OCI-LY3 (cell line): Measurements from ENCODE around the gene AMOT.

Experiments
- H2AFZ ChIP-seq: fragments of 200-600, 300-600 bp; shearing (Covaris generic); 2 replicates; pipeline ENCODE4 v1.6.0; 2014; ENCODE audit warnings: antibody characterized with exemption, low read depth, low read length
- H3K27ac ChIP-seq: fragments of 200-600, 300-600 bp; sonication (generic); 2 replicates; pipeline ENCODE4 v1.5.1; 2014; ENCODE audit warnings: mild to moderate bottlenecking, low read length, moderate library complexity, mixed read lengths
- H3K27me3 ChIP-seq: fragments of 200-600, 300-600 bp; sonication (generic); 2 replicates; pipeline ENCODE4 v1.6.1; 2014; ENCODE audit warnings: low read depth, low read length, mixed read lengths
- H3K36me3 ChIP-seq: fragments of 200-600, 300-600 bp; sonication (generic); replicated peaks from 2 replicates; pipeline ENCODE3; 2014; ENCODE audit warnings: low read depth, low read length, mixed read lengths
- H3K4me1 ChIP-seq: fragments of 300-600, 200-600 bp; sonication (generic); 2 replicates; pipeline ENCODE4 v1.6.1; 2014; ENCODE audit warnings: low read length, mixed read lengths
- H3K4me2 ChIP-seq: fragments of 200-600, 300-600 bp; sonication (generic); 2 replicates; pipeline ENCODE4 v1.6.1; 2014; ENCODE audit warnings: low read length, mixed read lengths
- H3K4me3 ChIP-seq: fragments of 300-600, 200-600 bp; sonication (generic); 2 replicates; pipeline ENCODE4 v1.5.1; 2014; ENCODE audit warnings: antibody characterized with exemption, mild to moderate bottlenecking, low read length, moderate library complexity
- H3K79me2 ChIP-seq: fragments of 300-600, 200-600 bp; shearing (Covaris generic); 2 replicates; pipeline ENCODE4 v1.6.1; 2014; ENCODE audit warnings: mild to moderate bottlenecking, low read length, mixed read lengths
- H3K9ac ChIP-seq: fragments of 300-600, 200-600 bp; shearing (Covaris generic); 2 replicates; pipeline ENCODE4 v1.6.0; 2014; ENCODE audit warnings: mild to moderate bottlenecking, low read length, moderate library complexity
- H3K9me3 ChIP-seq: fragments of 200-600, 300-600 bp; shearing (Covaris generic); 2 replicates; pipeline ENCODE4 v1.6.1; 2014; ENCODE audit warnings: low read length, mixed read lengths; ENCODE audit not compliant: insufficient read depth
- H4K20me1 ChIP-seq: fragments of 200-600, 300-600 bp; sonication (generic); 2 replicates; pipeline ENCODE4 v1.6.1; 2016; ENCODE audit warnings: low read length, mixed read lengths; ENCODE audit not compliant: insufficient read depth
- CTCF ChIP-seq: fragments of 200-600, 300-600 bp; sonication (generic); IDR thresholded peaks from 2 replicates; pipeline ENCODE4 v1.5.1; 2014; ENCODE audit warnings: antibody characterized with exemption, low read length, low read depth
- EZH2phosphoT487 ChIP-seq: fragments of 200-600 bp; shearing (Covaris generic); IDR thresholded peaks from 2 replicates; pipeline ENCODE4 v1.6.1; 2018; ENCODE audit warnings: antibody characterized with exemption, mixed run types, low read depth

The AMOT gene

GRCh38 chrX:112799425-112799824, 41.2 kb downstream of the AMOT start:
- Histone ChIP-seq H4K20me1 (no peaks in the 10 kb centered on the region), H3K9ac (no peak overlapping the region), H3K79me2 (no peaks in the 10 kb centered on the region), H3K4me2 (no peak overlapping the region), H3K27me3 (no peaks in the 10 kb centered on the region), H2AFZ (no peak overlapping the region), H3K36me3 (peaks cover 26% of the 10 kb centered on the region), H3K4me1 (no peaks in the 10 kb centered on the region), H3K27ac (no peak overlapping the region), H3K9me3 (no peaks in the 10 kb centered on the region), H3K4me3 (no peak overlapping the region)
- TF ChIP-seq CTCF (no peak), EZH2phosphoT487 (no peak)

- TF ChIP-seq EZH2phosphoT487 = no peak
- TF ChIP-seq CTCF = no peak
- Histone ChIP-seq H3K4me2 (no peak overlapping the region), H3K9ac (no peak overlapping the region), H2AFZ (no peak overlapping the region), H3K27me3 (no peaks in the 10 kb centered on the region), H3K36me3 (peaks cover 28% of the 10 kb centered on the region), H3K9me3 (no peaks in the 10 kb centered on the region), H3K27ac (no peak overlapping the region), H3K4me1 (no peaks in the 10 kb centered on the region), H4K20me1 (no peaks in the 10 kb centered on the region), H3K4me3 (no peak overlapping the region), H3K79me2 (no peaks in the 10 kb centered on the region)
Observed at GRCh38 chrX:112798736-112799135, 41.9 kb downstream of the AMOT start.

- Histone ChIP-seq H2AFZ (no peak overlapping the region), H3K4me2 (no peak overlapping the region), H3K4me1 (peaks cover 14% of the 10 kb centered on the region), H3K27ac (no peak overlapping the region), H3K4me3 (no peak overlapping the region), H3K9me3 (no peaks in the 10 kb centered on the region), H3K36me3 (peaks cover 23% of the 10 kb centered on the region), H4K20me1 (no peaks in the 10 kb centered on the region), H3K9ac (no peak overlapping the region), H3K79me2 (no peaks in the 10 kb centered on the region), H3K27me3 (no peaks in the 10 kb centered on the region)
- no peak for TF ChIP-seq CTCF
- TF ChIP-seq EZH2phosphoT487 = no peak
Observed at GRCh38 chrX:112789931-112790330, 50.7 kb downstream of the AMOT start.

- Histone ChIP-seq H2AFZ (no peak overlapping the region), H3K27me3 (no peaks in the 10 kb centered on the region), H3K4me1 (peaks cover 14% of the 10 kb centered on the region), H3K4me2 (peak overlapping the region; percentile 47), H3K4me3 (peak overlapping the region; percentile 22; the same call in 1 of the 2 replicates), H3K9ac (no peak overlapping the region), H3K27ac (no peak overlapping the region), H3K9me3 (no peaks in the 10 kb centered on the region), H3K36me3 (peaks cover 15% of the 10 kb centered on the region), H3K79me2 (no peaks in the 10 kb centered on the region), H4K20me1 (no peaks in the 10 kb centered on the region)
- TF ChIP-seq CTCF (no peak), EZH2phosphoT487 (no peak)
Observed at GRCh38 chrX:112786076-112786475, 54.6 kb downstream of the AMOT start.
